ENCODE data around the gene FOXC2.

FOXC2 gene

DNA sequence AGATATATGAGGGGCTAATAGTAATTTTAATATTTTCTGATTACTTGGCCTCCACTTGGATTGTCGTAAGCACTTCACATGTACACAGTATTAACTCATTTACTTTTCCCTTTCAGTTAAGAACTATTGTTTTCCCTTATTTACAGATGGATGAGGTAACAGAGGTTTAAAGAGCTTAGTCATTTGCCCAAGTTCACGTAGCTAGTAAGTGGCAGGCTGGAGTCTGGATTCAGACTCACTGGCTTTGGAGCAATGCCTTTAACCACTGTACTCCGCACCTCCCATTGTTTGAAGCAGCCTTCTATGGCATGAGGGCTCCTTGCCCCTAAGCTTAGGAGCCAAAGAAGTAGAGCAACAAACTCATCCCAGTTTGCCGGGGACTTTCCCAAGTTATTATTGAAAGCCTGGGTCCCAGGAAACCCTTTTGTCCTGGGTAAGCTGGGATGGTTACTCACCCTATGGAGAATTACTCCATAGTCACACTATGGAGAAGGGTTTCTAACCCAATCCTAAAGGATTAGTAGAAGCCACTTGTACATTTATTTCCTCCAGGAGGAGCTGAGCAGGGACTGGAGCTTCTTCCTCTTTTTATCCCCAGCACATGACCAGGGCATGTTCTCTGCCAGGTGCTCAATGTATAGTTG, 24.0 kb downstream of the FOXC2 start:
- Histone ChIP-seq H3K9me3 (replicated peaks; ENCODE audit: insufficient read depth, low read length) (no peaks in the 10 kb centered on the region), H3K4me3 (ENCODE audit: low read length) (no peak overlapping the region), H3K4me2 (ENCODE audit: low read depth, low read length) (no peak overlapping the region), H3K4me1 (ENCODE audit: low read length) (no peaks in the 10 kb centered on the region), H3K9me2 (replicated peaks; ENCODE audit: insufficient read depth, low read length) (no peaks in the 10 kb centered on the region), H3K36me3 (replicated peaks; ENCODE audit: insufficient read depth, low read length) (no peaks in the 10 kb centered on the region), H3K27ac (ENCODE audit: low read length) (no peak overlapping the region), H2AFZ (ENCODE audit: low read length) (no peak overlapping the region), H4K20me1 (ENCODE audit: insufficient read depth, low read length) (no peaks in the 10 kb centered on the region), H3K79me2 (ENCODE audit: low read length) (no peaks in the 10 kb centered on the region), H3K9ac (ENCODE audit: low read length) (no peak overlapping the region), H3F3A (ENCODE audit: insufficient read depth, low read length) (no peaks in the 10 kb centered on the region), H3K27me3 (replicated peaks; ENCODE audit: insufficient read depth, low read length) (peaks cover 40% of the 10 kb centered on the region)
- DNase-seq, result no peak
- TF ChIP-seq EZH2 (optimal IDR thresholded peaks at IDR 0.05; ENCODE audit: low read depth, low read length) (no peak), CTCF (IDR thresholded peaks at IDR 0.05; ENCODE audit: low read length) (no peak), EZH2phosphoT487 (IDR thresholded peaks at IDR 0.05; ENCODE audit: low read length) (no peak)

GRCh38 chr16:86591270-86591669, 24.6 kb downstream of the FOXC2 start:
- H3K27me3 ChIP-seq (replicated peaks; ENCODE audit: insufficient read depth, low read length), result peaks cover 42% of the 10 kb centered on the region

GRCh38 chr16:86593913-86594620, 27.4 kb downstream of the FOXC2 start:
- H4K20me1 ChIP-seq (ENCODE audit: insufficient read depth, low read length), result no peaks in the 10 kb centered on the region

More at GRCh38 chr16:86591270-86591669, 24.6 kb downstream of the FOXC2 start:
- H3K36me3 ChIP-seq (replicated peaks; ENCODE audit: insufficient read depth, low read length), result no peaks in the 10 kb centered on the region
- H3K4me3 ChIP-seq (ENCODE audit: low read length), result no peak overlapping the region
- DNase-seq, result no peak
- no peaks in the 10 kb centered on the region for H3K79me2 ChIP-seq (ENCODE audit: low read length)
- no peak overlapping the region for H3K27ac ChIP-seq (ENCODE audit: low read length)
- TF ChIP-seq CTCF (IDR thresholded peaks at IDR 0.05; ENCODE audit: low read length) (no peak), EZH2 (optimal IDR thresholded peaks at IDR 0.05; ENCODE audit: low read depth, low read length) (no peak)
- H4K20me1 ChIP-seq (ENCODE audit: insufficient read depth, low read length), result no peaks in the 10 kb centered on the region
- no peak overlapping the region for H3K9ac ChIP-seq (ENCODE audit: low read length)
- H3K9me2 ChIP-seq (replicated peaks; ENCODE audit: insufficient read depth, low read length), result no peaks in the 10 kb centered on the region
- H3F3A ChIP-seq (ENCODE audit: insufficient read depth, low read length), result no peaks in the 10 kb centered on the region
- no peak overlapping the region for H3K4me2 ChIP-seq (ENCODE audit: low read depth, low read length)
- H3K4me1 ChIP-seq (ENCODE audit: low read length), result no peaks in the 10 kb centered on the region
- H3K9me3 ChIP-seq (replicated peaks; ENCODE audit: insufficient read depth, low read length), result no peaks in the 10 kb centered on the region
- no peak overlapping the region for H2AFZ ChIP-seq (ENCODE audit: low read length)

More at GRCh38 chr16:86593913-86594620, 27.4 kb downstream of the FOXC2 start:
- Histone ChIP-seq H3K4me3 (ENCODE audit: low read length) (no peak overlapping the region), H3K36me3 (replicated peaks; ENCODE audit: insufficient read depth, low read length) (no peaks in the 10 kb centered on the region), H3K9ac (ENCODE audit: low read length) (no peak overlapping the region), H3K79me2 (ENCODE audit: low read length) (no peaks in the 10 kb centered on the region), H3K4me1 (ENCODE audit: low read length) (no peaks in the 10 kb centered on the region), H3F3A (ENCODE audit: insufficient read depth, low read length) (no peaks in the 10 kb centered on the region), H3K9me2 (replicated peaks; ENCODE audit: insufficient read depth, low read length) (no peaks in the 10 kb centered on the region), H2AFZ (ENCODE audit: low read length) (no peak overlapping the region), H3K27ac (ENCODE audit: low read length) (no peak overlapping the region), H3K4me2 (ENCODE audit: low read depth, low read length) (no peak overlapping the region), H3K9me3 (replicated peaks; ENCODE audit: insufficient read depth, low read length) (no peaks in the 10 kb centered on the region), H3K27me3 (replicated peaks; ENCODE audit: insufficient read depth, low read length) (peaks cover 42% of the 10 kb centered on the region)
- TF ChIP-seq CTCF (IDR thresholded peaks at IDR 0.05; ENCODE audit: low read length) (no peak), EZH2 (optimal IDR thresholded peaks at IDR 0.05; ENCODE audit: low read depth, low read length) (no peak), EZH2phosphoT487 (IDR thresholded peaks at IDR 0.05; ENCODE audit: low read length) (no peak)
- DNase-seq, result no peak
